HG03442 (cell line): ENCODE data around the gene TEX55.
"Not testable (repeated sequence)": the region's sequence is repeated elsewhere in the genome, so short reads cannot be mapped to it uniquely, and the experiment has no call there.

ENCODE experiments used
- ATAC-seq: cut with Tn5 transposase; IDR thresholded peaks from one replicate; pipeline ENCODE4 v1.9.1; 2021; ENCODE audit warnings: mild to moderate bottlenecking, moderate library complexity; ENCODE audit not compliant: unreplicated experiment

The TEX55 gene

DNA sequence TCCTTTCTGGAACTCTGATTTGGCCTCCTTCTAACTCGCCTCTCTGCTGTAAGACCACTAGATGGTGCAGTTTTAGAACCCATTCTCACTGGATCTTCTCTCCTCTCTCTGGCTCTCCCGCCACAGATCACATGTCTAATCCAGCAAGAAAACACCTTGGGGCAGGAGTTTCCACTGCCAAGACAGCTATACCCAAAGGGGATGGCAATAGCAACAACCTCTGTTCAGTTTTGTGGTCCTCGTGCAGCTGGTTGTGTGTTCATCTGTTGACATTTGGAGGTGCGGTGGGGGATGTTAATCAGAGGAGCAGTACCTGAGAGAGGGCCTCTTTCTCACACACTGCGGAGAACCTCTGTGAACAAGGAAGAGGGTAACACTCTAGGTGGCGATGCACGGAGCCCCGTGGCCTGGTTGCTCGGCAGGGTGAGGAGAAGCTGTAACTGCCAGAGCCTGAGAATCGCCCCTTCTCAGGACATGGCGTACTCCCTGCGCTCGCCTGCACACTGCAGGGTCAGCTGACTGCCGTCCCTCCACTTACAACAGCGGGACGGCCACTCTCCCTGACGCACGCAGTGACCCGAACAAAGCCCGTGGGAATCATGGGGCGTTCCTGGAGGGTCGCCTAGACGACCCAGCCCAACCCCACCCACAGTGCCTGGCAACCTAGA lies at the start of gene TEX55:
Gene TEX55, plus strand, starts transcription at position 666 of the 668 bp plus-strand sequence. CDS start 25 bp downstream, outside the sequence.
- peak; percentile 70 for ATAC-seq

DNA sequence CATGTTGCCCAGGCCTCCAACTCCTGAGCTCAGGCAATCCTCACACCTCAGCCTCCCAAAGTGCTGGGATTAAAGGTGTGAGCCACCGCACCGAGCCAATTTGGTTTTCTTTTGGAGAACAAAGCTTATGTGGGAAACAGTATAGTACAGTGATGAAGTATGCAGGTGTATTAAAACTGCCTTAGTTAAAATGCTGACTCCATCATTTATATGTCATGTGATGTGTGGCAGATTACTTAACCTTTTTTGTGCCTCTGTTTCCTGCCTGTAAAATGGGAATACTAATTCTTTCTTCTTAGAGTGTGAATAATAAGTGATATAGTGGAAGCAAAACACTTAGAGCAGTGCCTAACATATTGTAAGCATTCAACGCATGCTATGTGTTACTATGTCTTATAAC lies 48.0 kb upstream of the TEX55 start:
- no peak for ATAC-seq

DNA sequence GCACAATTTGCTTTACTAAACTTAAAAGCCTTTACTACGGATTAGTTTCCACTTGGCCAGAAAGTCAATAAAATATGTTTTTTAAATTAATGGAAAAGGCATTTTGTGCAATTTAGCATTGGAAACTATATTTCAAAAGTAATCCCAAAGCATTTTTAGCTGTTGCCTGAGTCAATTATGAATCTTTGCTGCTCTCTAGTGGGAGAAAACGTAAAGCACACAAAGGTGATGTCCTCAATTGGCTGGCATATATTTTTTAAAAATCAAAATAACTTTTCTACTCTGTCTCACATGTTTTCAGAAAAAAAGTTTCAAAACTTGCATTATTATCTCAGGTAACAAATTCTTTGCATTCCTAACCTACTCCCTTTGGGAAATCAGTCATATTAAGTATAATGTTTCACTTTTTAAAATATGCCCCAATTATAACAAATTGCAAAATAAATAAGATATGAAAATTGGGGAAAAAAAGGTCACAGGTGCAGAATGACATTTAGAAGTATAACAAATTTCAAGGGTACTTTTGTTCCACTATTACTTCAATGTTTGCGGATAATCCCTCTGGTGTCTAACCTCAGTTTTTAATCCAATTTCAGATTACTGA lies 47.2 kb upstream of the TEX55 start:
- no peak for ATAC-seq

DNA sequence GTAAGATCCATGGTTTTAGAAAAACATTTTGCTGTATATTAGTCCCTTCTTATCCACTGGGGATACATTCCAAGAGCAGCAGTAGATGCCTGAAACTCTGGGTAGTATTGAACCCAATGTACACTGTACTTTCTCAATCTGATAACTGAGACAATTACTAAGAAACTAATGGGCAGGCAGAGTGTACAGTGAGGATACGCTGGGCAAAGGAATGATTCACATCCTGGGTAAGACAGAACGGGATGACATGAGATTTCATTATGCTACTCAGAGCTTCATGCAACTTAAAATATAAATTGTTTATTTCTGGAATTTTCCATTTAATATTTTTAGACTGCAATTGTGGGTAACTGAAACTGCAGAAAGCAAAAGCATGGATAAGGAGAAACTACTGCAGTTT lies 46.2 kb upstream of the TEX55 start:
- ATAC-seq = no peak

DNA sequence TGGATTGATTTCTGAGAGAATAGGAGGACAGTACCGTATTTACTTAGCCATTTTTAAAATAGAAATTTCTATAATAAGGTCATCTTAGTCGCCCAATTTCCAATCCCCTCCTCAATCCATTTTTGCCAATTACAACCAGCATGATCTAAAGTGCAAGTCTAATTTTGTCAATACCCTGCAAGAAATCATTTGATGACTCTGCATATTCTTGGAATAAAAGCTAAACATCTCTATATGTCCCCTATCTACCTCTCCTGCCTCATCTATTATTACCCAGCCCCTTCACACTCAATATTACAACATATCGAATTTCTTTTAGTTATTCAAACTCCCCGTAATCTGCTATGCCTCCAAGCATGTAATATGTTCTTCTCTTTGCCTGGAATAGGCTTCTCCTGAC lies 41.9 kb upstream of the TEX55 start:
- no peak for ATAC-seq

DNA sequence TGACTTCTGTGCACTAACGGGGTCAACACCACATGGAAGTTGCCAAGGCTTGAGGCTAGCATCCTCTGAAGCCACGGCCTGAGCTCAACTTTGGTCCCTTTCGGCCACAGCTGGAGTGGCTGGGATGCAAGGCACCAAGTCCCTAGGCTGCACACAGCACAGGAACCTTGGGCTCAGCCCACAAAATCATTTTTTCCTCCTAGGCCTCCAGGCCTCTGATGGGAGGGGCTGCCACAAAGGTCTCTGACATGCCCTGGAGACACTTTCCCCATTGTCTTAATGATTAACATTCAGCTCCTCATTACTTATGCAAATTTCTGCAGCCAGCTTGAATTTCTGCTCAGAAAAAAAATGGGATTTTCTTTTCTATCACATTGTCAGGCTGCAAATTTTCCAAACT lies 27.6 kb upstream of the TEX55 start:
- ATAC-seq = not testable (repeated sequence)

DNA sequence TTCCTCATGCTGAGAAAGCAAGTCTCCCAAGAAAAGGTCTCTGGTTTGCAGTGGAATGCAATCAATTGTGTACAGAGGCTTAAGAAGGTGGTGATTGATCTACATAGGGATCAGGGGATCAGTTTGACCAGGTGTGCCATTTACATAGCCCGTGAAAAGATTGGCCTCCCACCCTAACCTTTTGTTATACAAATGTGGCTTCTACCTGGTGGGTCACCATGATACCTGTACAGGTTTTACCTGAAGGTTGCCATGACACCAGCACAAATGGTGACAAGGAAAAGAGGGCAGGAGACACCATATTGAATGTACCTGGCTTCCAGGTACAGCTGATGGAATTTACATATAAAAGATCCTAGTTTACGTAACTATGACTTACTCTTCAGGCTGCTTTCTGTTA lies 25.5 kb upstream of the TEX55 start:
- ATAC-seq = no peak

DNA sequence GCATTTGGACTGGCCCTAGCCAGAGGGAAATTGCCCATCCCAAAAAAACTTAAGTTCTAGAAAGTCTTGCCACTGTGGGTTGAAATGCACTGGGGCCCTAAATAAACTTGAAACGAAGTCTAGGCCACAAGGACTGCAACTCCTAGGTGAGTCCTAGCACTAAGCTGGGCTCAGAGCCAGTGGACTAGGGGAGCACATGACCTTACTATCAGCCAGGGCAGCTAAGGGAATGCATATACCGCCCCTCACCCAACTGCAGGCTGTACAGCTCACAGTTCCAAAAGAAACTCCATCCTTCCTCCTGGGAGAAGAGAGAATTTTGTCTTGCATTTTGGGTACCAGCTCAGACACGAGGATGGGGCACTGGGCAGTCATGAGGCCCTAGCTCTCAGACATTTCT lies 23.6 kb upstream of the TEX55 start:
- ATAC-seq = no peak

DNA sequence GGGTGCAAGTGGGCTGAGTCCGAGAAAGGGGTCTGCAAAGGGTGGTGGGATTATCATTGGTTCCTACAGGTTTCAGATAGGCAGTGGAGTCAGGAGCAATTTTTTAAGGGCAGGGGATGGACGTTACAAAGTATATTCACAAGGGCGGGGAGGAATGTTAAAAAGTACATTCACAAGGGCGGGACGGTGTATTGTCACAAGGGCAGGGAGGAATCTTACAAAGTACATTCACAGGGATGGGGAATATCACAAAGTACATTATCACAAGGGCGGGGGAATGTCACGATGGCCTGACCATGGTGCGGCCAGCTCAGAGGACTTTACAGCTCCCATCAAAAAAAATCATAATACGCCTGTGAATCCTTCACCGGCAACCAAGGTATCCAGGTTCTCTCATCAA lies 20.6 kb upstream of the TEX55 start:
- no peak for ATAC-seq

DNA sequence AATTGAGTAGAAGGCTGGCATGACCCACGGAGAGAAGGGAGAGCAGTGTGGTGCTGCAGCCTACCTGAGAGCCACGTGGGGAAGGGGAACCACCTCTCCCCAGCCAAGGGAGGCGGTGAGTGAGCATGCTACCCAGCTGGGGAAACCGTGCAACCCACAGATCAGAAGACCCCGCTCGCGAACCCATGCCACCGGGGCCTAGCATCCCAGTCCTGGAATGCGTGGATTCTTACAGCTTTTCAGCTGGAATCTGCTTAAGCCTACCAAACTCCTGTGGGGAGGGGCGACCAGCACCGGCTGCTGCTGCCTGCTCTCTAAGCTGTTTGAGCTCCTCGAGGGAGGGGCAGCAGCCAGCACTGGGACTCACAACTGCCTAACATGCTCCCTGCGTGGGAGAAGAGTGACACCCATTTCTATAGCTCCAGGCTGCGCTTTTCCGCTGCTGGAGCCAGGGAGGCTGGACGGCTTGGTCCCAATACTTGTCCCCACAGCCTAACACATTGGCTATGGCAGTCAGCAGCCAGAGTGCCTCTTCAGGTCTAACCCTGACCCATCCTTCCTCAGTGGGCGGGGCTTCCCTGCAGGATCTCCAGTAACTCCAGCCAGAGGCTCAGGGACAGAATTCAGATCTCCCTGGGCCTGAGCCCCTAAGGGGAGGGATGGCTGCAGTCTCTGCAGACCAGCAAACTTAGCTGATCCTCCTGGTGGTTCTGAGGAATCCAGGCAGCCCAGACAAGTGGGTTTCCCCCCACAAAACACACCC lies 20.0 kb upstream of the TEX55 start:
- no peak for ATAC-seq

DNA sequence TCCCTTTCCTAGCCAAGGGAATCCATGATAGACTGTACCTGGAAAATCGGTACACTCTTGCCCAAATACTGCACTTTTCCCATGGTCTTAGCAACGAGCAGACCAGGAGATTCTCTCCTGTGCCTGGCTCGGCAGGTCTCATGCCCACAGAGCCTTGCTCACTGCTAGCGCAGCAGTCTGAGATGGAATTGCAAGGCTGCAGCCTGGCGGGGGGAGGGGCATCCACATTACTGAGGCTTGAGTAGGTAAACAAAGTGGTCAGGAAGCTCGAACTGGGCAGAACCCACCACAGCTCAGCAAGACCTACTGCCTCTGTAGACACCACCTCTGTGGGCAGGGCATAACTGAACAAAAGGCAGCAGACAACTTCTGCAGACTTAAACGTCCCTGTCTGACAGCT lies 15.7 kb upstream of the TEX55 start:
- ATAC-seq = not testable (repeated sequence)

DNA sequence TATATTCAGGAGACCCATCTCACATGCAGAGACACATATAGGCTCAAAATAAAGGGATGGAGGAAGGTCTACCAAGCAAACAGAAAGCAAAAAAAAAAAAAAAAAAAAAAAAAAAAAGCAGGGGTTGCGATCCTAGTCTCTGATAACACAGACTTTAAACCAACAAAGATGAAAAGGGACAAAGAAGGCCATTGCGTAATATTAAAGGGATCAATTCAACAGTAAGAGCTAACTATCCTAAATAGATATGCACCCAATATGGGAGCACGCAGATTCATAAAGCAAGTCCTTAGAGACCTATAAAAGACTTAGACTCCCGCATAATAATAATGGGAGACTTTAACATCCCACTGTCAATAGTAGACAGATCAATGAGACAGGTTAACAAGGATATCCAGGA lies 13.7 kb upstream of the TEX55 start:
- not testable (repeated sequence) for ATAC-seq

DNA sequence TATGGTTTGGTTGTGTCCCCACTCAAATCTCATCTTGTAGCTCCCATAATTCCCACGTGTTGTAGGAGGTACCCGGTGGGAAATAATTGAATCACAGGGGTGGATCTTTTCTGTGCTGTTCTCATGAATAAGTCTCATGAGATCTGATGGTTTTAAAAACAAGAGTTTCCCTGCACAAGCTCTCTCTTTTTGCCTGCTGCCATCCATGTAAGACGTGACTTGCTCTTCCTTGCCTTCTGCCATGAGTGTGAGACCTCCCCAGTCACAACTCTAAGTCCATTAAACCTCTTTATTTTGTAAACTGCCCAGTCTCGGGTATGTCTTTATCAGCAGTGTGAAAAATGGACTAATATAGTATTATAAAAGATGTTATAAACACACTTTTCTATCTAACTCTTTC lies 6.6 kb upstream of the TEX55 start:
- not testable (repeated sequence) for ATAC-seq

DNA sequence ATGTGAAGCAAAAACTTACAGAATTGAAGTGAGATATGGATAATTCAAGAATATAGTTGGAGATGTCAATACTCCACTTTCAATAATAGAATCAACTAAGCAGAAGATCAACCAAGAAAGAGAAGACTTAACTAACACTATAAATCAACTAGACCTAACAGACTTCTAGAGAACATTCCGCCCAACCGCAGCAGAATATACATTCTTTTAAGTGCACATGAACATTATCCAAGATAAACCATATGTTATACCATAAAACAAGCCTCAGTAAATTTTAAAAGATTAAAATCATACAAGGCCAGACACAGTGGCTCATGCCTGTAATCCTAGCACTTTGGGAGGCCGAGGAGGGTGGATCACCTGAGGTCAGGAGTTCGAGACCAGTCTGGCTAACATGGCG lies 5.5 kb upstream of the TEX55 start:
- no peak for ATAC-seq

DNA sequence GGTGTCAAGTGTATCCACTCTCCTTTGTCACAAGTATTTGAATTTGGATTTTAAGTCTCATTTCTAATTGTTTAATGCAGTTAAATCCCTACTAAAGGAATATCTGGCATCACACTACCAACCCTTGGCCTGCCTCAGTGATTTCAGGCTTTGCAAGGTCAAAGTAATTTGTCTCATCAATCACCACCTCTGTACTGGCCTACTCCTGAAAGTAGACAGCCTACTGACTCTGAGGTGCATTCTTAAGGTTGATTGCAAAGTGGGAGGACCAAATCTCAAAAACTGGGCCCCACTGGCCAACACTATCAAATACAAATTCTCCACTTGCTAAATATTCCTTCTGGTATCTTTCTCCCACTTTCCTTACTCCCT lies 851 bp upstream of the TEX55 start:
- ATAC-seq = no peak

DNA sequence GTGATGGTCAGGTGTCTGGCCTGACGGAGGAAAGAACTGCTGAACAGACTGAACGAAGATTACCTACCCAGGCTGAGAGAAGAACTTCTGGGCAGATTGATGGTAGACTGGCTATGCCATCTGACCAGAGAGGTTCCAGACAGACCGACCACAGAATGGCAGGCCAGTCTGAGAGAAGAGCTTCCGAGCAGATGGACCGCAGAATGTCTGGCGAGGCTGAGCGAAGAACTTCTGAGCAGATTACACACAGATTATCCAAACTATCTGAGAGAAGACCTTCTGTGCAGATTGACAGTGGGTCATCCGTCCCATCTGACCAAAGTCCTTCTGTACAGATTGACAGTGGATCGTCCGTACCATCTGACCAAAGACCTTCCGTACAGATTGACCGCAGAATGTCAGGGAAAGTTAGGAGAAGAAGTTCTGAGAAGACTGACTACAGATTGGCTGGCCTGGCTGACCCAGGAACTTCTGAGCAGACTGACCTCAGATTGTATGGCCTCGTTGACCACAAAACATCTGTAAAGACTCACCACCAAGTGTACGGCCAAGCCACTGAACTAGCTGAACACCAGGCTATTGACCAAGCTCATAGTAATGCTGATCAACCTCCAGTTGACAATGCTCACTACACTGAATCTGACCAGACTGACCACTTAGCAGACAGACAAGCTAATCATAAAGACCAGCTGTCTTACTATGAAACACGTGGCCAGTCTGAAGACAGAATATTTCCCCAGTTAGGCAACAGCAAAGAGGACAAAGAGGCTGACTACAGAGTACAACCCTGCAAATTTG lies 812 bp downstream of the TEX55 start:
- no peak for ATAC-seq

DNA sequence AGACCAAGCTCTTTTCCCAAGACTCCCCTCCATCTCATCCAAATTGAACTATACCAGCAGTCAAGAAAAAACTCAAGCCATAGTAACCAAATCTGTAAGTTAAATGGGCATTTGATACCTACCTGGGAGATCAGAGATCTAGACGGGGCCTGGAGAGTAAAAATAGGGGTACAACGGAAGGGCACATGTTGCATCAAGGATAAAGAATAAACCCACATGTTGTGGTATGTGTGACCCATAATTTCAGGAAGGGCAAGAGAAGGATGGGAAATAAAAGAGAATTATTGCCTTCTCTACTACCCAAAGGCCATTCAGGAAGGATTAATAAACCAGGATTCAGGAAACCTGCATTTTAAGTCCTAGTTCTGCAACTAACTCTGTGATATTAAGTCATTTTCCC lies 1.5 kb downstream of the TEX55 start:
- ATAC-seq = no peak

DNA sequence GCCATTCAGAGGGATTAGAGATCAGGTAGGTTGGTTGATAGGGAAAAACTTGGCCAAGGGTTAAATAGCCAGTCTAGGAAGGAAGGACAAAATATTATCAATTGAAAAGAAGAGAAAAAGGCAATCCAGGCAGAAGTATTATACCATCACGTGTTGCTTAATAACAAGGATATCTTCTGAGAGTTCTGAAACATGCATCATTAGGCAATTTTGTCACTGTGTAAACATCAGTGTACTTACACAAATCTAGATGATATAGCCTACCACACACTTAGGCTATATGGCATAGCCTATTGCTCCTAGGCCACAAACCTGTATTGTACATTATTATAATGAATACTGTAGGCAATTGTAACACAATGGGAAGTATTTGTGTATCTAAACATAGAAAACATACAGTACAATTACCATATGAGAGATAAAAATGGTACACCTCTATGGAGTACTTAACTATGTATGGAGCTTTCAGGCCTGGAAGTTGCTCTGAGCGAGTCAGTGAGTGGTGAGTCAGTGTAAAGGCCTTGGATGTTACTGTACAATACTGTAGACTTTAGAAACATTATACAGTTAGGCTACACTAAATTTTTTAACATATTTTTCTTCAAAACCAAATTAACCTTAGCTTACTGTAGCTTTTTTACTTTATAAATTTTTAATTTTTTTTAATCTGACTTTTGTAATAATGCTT lies 2.7 kb downstream of the TEX55 start:
- no peak for ATAC-seq

DNA sequence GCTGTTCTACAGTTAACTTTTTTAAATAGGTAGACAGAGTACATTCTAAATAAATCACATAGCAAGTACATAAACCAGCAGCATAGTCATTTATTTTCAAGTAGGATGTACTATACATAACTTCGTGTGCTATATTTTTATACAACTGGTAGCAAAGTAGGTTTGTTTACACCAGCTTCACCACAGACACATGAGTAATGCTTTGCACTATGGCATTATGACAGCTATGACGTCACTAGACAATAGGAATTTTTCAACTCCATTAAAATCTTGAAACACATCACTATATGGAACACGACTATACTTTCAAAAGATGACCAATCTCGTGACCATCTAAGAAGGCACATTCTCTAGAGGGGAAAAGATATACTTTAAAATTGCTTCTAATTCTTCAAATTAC lies 3.5 kb downstream of the TEX55 start:
- no peak for ATAC-seq

DNA sequence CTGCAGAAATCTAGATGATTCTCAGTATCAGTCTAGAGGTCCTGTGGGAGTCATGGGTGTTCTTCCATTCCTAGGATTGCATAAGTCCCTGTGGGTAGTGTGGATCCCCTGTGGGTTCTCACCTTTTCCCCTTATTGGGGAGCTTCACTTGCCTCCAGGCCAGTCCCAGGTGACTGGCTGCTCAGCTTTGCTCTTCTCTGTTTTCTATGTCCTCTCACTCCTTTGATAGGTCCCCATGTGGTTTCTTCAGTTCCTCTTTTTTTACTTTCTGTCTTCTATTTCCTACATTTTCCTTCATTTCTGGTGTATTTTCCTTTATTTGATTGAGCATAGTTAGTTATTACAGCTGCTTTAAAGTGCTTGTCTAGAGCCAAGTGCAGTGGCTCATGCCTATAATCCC lies 10.9 kb downstream of the TEX55 start:
- no peak for ATAC-seq

DNA sequence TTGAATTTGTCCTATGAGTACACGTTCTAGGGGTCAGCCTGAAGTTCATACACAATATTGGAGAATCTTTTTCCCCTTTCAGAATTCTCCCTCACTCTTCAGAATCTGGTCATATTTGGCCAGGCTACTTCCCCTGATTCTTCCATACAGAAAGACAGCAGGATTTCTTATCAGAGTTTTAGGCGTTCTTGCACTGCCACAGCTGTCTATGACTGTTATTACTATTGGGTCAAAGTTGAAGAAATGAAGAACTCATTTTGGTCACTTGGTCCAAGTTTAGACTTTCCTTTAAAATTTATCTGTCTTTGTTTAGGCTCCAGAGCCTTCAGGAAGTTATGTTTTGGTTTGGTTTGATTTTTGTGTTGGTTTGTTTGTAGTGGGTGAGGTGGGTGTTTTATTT lies 12.0 kb downstream of the TEX55 start:
- no peak for ATAC-seq
